ENCODE results near the gene BAX.

Gene BAX

DNA sequence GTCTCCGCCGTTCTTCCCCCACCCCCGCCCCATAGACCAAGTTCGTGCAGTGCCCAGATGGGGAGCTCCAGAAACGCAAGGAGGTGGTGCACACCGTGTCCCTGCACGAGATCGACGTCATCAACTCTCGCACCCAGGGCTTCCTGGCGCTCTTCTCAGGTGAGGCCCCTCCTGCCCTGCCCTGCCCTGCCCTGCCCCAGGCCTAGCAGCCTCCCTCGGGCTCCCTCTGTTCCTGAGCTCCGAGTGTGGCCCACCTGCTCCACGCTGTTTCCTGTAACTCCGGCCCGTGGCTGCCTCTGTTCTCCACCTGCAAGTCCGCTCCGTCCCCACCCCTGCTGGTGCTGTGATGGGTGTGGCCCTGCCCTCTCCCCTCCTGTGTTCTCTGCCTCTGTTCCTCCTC, 55.8 kb downstream of the BAX start:
- in situ Hi-C loops (cut with HindIII; ENCODE audit: low sequenced_read_pairs) = no loop called here
- no peak for DNase-seq (ENCODE audit: low read depth)
- TF ChIP-seq CTCF (IDR thresholded peaks at IDR 0.05; ENCODE audit: low read depth, low read length, missing control alignments) = no peak
- no peak overlapping the region for H3K4me3 ChIP-seq (ENCODE audit: low read depth, low read length)

DNA sequence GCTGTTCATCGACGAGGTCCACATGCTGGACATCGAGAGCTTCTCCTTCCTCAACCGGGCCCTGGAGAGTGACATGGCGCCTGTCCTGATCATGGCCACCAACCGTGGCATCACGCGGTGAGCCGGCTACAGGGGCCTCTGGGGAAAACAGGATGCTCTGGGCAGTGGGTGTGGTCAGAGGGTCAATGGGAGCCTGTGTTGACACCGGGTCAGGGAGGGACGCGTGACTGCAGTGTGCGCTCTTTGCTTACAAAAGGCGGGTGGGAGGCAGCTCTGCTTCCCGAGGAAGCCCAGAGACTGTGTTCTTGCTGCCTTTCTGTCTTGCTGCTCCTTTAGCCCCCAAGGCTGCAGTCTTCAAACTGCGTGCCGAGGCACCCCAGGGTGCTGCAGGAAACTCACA, 56.5 kb downstream of the BAX start:
- H3K4me3 ChIP-seq (ENCODE audit: low read depth, low read length) = no peak overlapping the region
- TF ChIP-seq CTCF (IDR thresholded peaks at IDR 0.05; ENCODE audit: low read depth, low read length, missing control alignments) = no peak
- no peak for DNase-seq (ENCODE audit: low read depth)
- in situ Hi-C loops (cut with HindIII; ENCODE audit: low sequenced_read_pairs) = no loop called here
